GM23248 (cell line): ENCODE data around the gene C5. TPM values are rescaled to one million over a fixed set of nuclear protein-coding genes. Genes with fewer than 3 reads are reported as not detected.

Source experiments
- DNase-seq: peaks from one replicate; pipeline ENCODE4 v3.0.0-alpha.2; 2015
- H2AFZ ChIP-seq: fragments of 200-600 bp; sonication (generic); 2 replicates; pipeline ENCODE4 v1.6.1; 2016; ENCODE audit warnings: antibody characterized with exemption
- H3F3A ChIP-seq: fragments of 200-600 bp; sonication (generic); 2 replicates; pipeline ENCODE4 v1.6.1; 2016; ENCODE audit warnings: mild to moderate bottlenecking, antibody characterized with exemption, mixed run types; ENCODE audit not compliant: insufficient read depth
- H3K27ac ChIP-seq: fragments of 200-600 bp; sonication (generic); 2 replicates; pipeline ENCODE4 v1.5.1; 2016; ENCODE audit warnings: mild to moderate bottlenecking
- H3K27me3 ChIP-seq: fragments of 200-600 bp; sonication (generic); replicated peaks from 2 replicates; pipeline ENCODE4 v1.6.1; 2016; ENCODE audit warnings: mild to moderate bottlenecking; ENCODE audit not compliant: insufficient read depth
- H3K36me3 ChIP-seq: fragments of 200-600 bp; sonication (generic); 2 replicates; pipeline ENCODE4 v1.6.1; 2016; ENCODE audit warnings: low read depth, mild to moderate bottlenecking
- H3K4me1 ChIP-seq: fragments of 200-600 bp; sonication (generic); 2 replicates; pipeline ENCODE4 v1.6.1; 2016; ENCODE audit warnings: mild to moderate bottlenecking; ENCODE audit not compliant: insufficient read depth
- H3K4me2 ChIP-seq: fragments of 200-600 bp; sonication (generic); one replicate; pipeline ENCODE4 v1.6.1; 2016; ENCODE audit warnings: mild to moderate bottlenecking; ENCODE audit not compliant: unreplicated experiment
- H3K4me3 ChIP-seq: fragments of 200-600 bp; sonication (generic); 2 replicates; pipeline ENCODE4 v1.5.1; 2016; ENCODE audit warnings: mild to moderate bottlenecking
- H3K79me2 ChIP-seq: fragments of 200-600 bp; sonication (generic); 2 replicates; pipeline ENCODE4 v1.6.1; 2016; ENCODE audit warnings: mild to moderate bottlenecking; ENCODE audit not compliant: insufficient read depth
- H3K9ac ChIP-seq: fragments of 200-600 bp; sonication (generic); 2 replicates; pipeline ENCODE4 v1.6.1; 2016; ENCODE audit warnings: mild to moderate bottlenecking
- H3K9me2 ChIP-seq: fragments of 200-600 bp; sonication (generic); 2 replicates; pipeline ENCODE4 v1.6.1; 2016; ENCODE audit warnings: mixed run types, mild to moderate bottlenecking, moderate library complexity; ENCODE audit not compliant: insufficient read depth
- H3K9me3 ChIP-seq: fragments of 200-600 bp; sonication (generic); one replicate; pipeline ENCODE4 v1.6.1; 2017; ENCODE audit warnings: low read depth
- H4K20me1 ChIP-seq: fragments of 200-600 bp; sonication (generic); 2 replicates; pipeline ENCODE4 v1.6.0; 2016; ENCODE audit not compliant: insufficient read depth
- EZH2 ChIP-seq: fragments of 200-600 bp; sonication (generic); IDR thresholded peaks from 2 replicates; pipeline ENCODE4 v1.6.1; 2018; ENCODE audit warnings: antibody characterized with exemption, mild to moderate bottlenecking; ENCODE audit not compliant: insufficient read depth, poor library complexity, severe bottlenecking
- EZH2phosphoT487 ChIP-seq: fragments of 200-600 bp; sonication (generic); IDR thresholded peaks from 2 replicates; pipeline ENCODE4 v1.6.1; 2018; ENCODE audit warnings: antibody characterized with exemption, moderate library complexity, mild to moderate bottlenecking, low read depth; ENCODE audit not compliant: insufficient read depth
- WGBS, 2 experiments: methylation state at CpG; one replicate each; pipeline ENCODE4 v1.1.6; 2015 to 2017; ENCODE audit warnings: low lambda C conversion rate in 2 of 2, low coverage in 1 of 2; ENCODE audit errors: missing lambda C conversion rate in 2 of 2; 5-methylcytosine and 5-hydroxymethylcytosine counted together
- in situ Hi-C: fragments of 300-500 bp; cut with MboI; formaldehyde crosslinking; loops from 2 replicates; pipeline ENCODE4 v1.15.0; 2020
- polyA plus RNA-seq: library from polyadenylated mRNA; unstranded; fragments of >200 nt; fragmentation: Nextera tagmentation; extraction: Ambion mirVana; gene quantifications from 2 replicates; pipeline ENCODE4 v1.2.1, GENCODE V29; 2016
- total RNA-seq: library from RNA; depleted of rRNA; stranded (reverse); fragments of >200 nt; shearing (Covaris generic); gene quantifications from 2 replicates; pipeline ENCODE4 v1.2.3, GENCODE V29; 2014

C5 gene
- total and polyA plus RNA-seq, 2 experiments from 2014 or later: 1.2 to 1.6 TPM

DNA sequence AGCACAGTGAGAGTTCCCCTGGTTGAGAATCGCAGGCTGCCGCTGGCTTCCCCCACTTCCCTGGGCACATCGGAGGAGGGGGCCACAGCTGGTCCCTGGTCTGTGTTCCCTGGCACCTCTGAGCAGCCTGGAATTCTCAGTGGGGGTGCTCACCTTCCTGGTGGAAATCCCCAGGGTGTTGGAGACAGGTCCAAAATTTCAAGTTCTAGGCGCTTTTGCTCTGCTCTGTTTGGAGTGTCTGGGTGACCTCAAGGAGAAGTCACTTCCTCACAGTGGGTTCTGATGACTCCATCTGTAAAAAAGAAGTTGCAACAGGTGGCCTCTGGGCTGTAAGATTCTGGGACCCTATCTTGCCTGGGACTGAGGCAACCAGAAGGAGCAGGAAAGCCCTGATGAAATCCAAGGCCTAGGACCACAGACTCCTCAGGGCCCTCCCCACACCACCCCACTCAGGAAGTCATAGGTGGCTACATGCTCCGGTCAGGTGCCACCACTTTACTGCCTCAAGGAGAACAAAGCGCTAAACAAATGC is 123.6 kb downstream of the C5 start, which contains the start of gene TRAF1:
TSS of gene TRAF1 (minus strand) at position 400 of the 532 bp plus-strand sequence. CDS start 721 bp downstream, outside the sequence.
- in situ Hi-C loops: no loop called here
- H3K4me3 ChIP-seq: no peak within 1 kb of the TSS
- no peaks in the 10 kb centered on the region for H3K36me3 ChIP-seq
- peaks cover 19% of the 10 kb centered on the region for H3K4me1 ChIP-seq
- H3K27ac ChIP-seq: no peak within 1 kb of the TSS
- peak within 1 kb of the TSS; percentile 35; the same call in 1 of the 2 replicates for H2AFZ ChIP-seq
- H3K9ac ChIP-seq: peak within 1 kb of the TSS; percentile 30
- H3K79me2 ChIP-seq: no peaks in the 10 kb centered on the region
- peaks cover 14% of the 10 kb centered on the region for H3F3A ChIP-seq
- no peaks in the 10 kb centered on the region for H3K9me2 ChIP-seq
- 94 to 97% methylated on average over 6 of the region's 6 CpGs for WGBS, 2 experiments
- no peak for DNase-seq
- no peak within 1 kb of the TSS for H3K4me2 ChIP-seq
- H3K27me3 ChIP-seq: no peaks in the 10 kb centered on the region
- no peaks in the 10 kb centered on the region for H3K9me3 ChIP-seq
- no peaks in the 10 kb centered on the region for H4K20me1 ChIP-seq
- no peak for TF ChIP-seq EZH2phosphoT487
- TF ChIP-seq EZH2: no peak

- in situ Hi-C loops: no loop called here
- H3K4me3 ChIP-seq: no peak overlapping the region
- H3K36me3 ChIP-seq: no peaks in the 10 kb centered on the region
- no peak overlapping the region for H3K27ac ChIP-seq
- H3K27me3 ChIP-seq: no peaks in the 10 kb centered on the region
- no peaks in the 10 kb centered on the region for H3K79me2 ChIP-seq
- 61 to 63% methylated on average over 13 of the region's 13 CpGs for WGBS, 2 experiments
- peaks cover 8% of the 10 kb centered on the region for H3F3A ChIP-seq
- no peaks in the 10 kb centered on the region for H3K9me2 ChIP-seq
- peak overlapping the region; percentile 30 for H3K9ac ChIP-seq
- peak; percentile 87 for DNase-seq
- H4K20me1 ChIP-seq: no peaks in the 10 kb centered on the region
- H2AFZ ChIP-seq: peak overlapping the region; percentile 35; the same call in 1 of the 2 replicates
- H3K4me1 ChIP-seq: peaks cover 12% of the 10 kb centered on the region
- TF ChIP-seq EZH2 (no peak), EZH2phosphoT487 (no peak)
- H3K9me3 ChIP-seq: no peaks in the 10 kb centered on the region
- no peak overlapping the region for H3K4me2 ChIP-seq
Measured at GRCh38 chr9:120925535-120926396, 124.3 kb downstream of the C5 start.

DNA sequence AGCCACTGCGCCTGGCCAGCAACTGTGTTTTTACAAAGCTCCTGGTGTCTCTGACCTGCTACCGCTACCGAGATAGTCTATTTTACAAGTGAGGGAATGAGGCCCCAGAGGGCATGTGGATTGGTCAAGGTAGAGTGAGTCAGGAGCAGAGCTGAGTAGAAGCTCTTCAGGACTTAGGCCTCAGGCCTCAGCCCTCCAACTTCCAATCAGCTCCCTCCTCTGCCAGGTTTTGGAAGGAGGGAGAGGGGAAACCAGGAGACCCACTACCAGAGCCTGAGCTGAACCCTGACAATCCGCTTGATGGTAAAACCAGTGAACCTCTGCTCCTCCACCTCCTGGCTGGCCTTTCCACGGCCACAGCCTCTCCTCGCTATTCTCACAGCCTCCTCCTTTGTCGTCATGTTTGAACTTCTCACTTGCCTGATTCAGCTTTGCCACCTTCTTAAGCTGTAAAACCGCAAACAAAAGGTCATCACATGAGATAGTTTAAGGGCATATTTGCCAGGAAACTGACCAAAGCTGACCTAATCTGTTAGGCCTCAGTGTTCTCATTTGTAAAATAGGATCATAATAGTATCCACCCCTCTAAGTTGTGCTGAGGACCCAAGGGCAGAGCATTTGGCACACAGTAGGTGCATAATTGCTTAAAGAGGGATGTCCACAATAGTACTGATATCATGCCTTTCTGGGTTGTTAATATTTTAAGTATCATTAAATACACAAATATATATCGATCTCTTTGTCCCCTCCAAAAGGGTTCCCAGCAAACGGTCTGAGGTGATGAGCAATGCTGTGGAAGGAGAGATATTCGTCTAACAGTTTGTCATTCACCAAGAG is 125.2 kb downstream of the C5 start:
- H3F3A ChIP-seq: peaks cover 11% of the 10 kb centered on the region
- in situ Hi-C loops: no loop called here
- TF ChIP-seq EZH2 (no peak), EZH2phosphoT487 (no peak)
- no peaks in the 10 kb centered on the region for H3K79me2 ChIP-seq
- no peaks in the 10 kb centered on the region for H3K9me2 ChIP-seq
- peaks cover 16% of the 10 kb centered on the region for H3K4me1 ChIP-seq
- H4K20me1 ChIP-seq: no peaks in the 10 kb centered on the region
- H3K27me3 ChIP-seq: no peaks in the 10 kb centered on the region
- WGBS, 2 experiments: 85 to 89% methylated on average over 11 of the region's 11 CpGs
- H3K4me3 ChIP-seq: no peak overlapping the region
- no peak overlapping the region for H3K4me2 ChIP-seq
- H3K27ac ChIP-seq: no peak overlapping the region
- DNase-seq: no peak
- H3K36me3 ChIP-seq: no peaks in the 10 kb centered on the region
- no peak overlapping the region for H3K9ac ChIP-seq
- no peaks in the 10 kb centered on the region for H3K9me3 ChIP-seq
- H2AFZ ChIP-seq: no peak overlapping the region

DNA sequence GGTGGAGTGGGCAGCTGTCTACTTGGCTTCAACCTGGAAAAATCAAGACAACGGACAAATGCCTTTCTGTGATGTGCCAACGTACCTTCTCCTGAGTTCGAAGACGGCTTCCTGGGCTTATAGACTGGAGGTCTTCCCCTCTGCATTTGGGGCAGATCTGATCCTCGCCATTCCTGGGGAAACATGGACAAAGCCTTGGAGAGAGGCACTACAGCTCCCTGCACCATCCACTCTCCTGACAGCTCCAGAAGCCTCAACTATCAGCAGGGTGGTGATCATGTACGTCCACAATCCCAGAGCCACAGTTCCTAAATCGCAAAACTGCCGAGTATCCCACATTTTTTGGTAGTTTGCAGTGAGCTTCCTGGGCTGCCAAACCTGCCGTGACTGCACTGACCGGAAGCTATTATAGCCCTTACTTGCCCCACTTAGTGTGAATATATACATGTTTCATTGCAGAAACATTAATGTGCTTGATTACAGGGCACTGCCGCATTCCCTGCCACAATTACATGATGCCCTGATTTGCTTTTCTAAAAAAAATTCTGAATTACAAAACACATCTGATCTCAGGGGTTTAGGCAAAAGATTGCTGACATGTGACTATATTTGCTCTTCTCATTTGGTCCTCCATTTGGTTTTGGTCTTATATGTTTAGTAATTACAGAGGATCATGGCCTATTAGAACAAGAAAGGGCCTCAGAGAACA is 126.3 kb downstream of the C5 start:
- Histone ChIP-seq H3K27me3 (no peaks in the 10 kb centered on the region), H3K9me2 (no peaks in the 10 kb centered on the region), H3K4me2 (no peak overlapping the region), H4K20me1 (no peaks in the 10 kb centered on the region), H3K4me3 (no peak overlapping the region), H2AFZ (no peak overlapping the region), H3K36me3 (no peaks in the 10 kb centered on the region), H3K9me3 (no peaks in the 10 kb centered on the region), H3K4me1 (peaks cover 21% of the 10 kb centered on the region; the same call in 1 of the 2 replicates), H3K79me2 (no peaks in the 10 kb centered on the region), H3K27ac (no peak overlapping the region), H3F3A (peaks cover 11% of the 10 kb centered on the region), H3K9ac (no peak overlapping the region)
- in situ Hi-C loops: no loop called here
- WGBS, 2 experiments: 87 to 88% methylated on average over 11 of the region's 11 CpGs
- TF ChIP-seq EZH2 (no peak), EZH2phosphoT487 (no peak)
- DNase-seq: no peak
